ENCODE results near the gene EPB41L4A. TPM values are rescaled to one million over a fixed set of nuclear protein-coding genes. Genes with fewer than 3 reads are reported as not detected.

EPB41L4A gene
- polyA plus RNA-seq, 4 donors: 15.4 to 31.7 (median 27.6) TPM

DNA sequence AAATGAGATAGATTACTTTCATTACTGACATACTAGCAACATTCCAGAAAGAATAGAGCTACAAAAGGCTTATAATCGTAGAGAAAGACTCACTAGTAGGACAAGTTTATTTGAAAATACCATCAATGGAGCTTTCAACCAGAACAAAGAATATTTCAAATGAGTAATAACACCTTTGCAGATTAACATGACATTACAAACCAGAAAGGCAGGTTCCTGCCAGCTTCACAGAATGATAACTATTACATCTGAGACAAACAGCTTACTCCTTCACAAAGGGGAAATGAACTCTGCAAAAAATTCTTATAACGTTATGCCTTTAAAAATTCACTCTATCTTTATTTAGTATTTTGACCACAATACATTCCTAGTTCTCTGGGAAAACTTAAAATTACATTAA, 103.1 kb downstream of the EPB41L4A start:
- DNase-seq (ENCODE audit: low read depth in 4 of 4, low spot score in 3 of 4): no peak

- DNase-seq (ENCODE audit: low read depth in 4 of 4, low spot score in 3 of 4): no peak
Observed at GRCh38 chr5:112312295-112313275, 106.5 kb downstream of the EPB41L4A start.

DNA sequence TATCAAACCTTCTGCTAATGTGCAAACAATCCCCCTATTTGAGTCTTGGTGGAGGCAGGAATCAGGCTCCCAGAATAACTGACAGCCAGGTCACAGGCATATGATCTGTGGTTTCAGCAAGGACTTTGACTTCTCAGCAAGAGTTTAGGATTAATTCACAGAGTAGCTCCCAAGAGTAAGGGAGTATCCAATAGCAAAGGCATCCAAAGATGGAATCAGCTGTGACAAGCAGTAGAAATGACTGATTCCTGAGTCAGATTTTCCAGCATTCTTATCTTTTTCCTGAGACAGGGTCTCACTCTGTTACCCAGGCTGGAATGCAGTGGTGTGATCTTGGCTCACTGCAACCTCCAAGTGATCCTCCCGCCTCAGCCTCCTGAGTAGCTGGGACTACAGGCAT, 108.3 kb downstream of the EPB41L4A start:
- DNase-seq (ENCODE audit: low read depth in 4 of 4, low spot score in 3 of 4): no peak

DNA sequence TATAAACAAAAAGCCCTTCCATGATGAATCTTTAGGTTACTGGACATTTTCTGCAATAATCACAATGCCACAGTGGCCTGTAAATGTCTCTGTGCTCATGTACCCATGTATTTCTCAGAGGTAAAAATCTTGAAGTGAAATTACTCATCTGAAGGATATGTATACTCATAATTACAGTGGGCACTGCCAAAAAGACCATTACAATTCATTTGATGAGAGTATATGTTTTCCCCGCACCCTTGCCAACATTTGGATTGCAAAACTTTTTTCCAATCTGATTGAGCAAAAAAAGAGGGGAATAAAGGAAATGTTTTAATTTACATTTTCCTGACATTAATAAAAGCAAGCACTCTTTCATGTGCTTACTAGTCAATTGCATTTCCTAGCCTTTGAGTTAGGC, 110.5 kb downstream of the EPB41L4A start:
- no peak for DNase-seq (ENCODE audit: low read depth in 4 of 4, low spot score in 3 of 4)

DNA sequence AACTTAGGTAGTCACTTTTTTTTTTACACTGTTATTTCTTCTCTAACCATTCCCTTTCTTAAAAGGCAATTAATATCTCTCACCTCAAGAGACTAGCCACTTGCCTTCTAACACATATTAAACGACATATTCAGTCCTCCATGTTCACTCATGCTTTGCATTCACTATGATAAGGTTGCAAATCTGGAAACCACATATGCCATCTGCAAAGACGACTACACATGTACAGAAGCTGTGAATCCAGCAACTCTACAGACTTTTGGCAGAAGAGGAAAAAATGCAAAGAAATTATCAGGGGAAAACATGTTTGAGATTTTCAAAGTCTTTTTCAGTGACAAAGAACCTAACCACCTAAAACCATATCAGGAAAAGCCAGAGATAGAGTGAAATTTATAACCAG, 112.1 kb downstream of the EPB41L4A start:
- DNase-seq (ENCODE audit: low read depth in 4 of 4, low spot score in 3 of 4): no peak

DNA sequence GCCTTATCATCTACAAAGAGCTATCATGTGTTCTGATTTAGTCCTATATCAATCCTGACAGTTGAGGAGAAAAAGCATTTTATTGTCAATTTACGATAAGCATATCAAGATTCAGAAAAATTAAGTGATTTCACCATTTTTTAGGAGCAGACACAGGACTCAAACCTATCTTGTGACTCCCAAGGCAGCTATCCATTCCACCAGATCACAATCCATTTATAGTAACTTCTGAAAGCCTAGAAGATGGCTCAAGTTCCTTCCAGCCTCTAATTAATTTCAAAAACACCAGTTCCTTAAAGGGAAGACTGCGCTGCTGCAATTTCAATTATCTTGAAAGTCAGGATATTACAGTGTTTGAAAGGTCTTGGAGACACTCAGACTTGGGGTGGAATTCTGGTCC, 114.3 kb downstream of the EPB41L4A start:
- DNase-seq (ENCODE audit: low read depth in 4 of 4, low spot score in 3 of 4): no peak

DNA sequence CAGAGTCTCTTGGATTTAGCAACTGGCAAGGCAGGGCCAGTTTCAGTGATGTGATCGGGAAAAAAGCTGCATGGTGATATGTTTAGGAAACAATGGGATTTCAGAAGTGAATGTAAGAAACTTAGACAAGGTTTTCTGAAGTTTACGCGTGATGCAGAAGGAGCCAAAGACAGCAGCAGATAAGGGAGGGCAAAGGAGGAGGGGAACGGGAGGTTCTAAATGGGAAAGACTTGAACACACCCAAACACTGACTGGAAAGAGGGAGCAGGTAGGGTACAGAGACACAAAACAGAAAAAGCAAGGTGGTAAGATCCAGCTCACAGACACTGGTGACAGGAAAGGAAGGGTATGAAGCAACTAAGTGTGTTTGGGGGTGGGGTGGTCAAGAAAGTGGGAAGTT, 115.4 kb downstream of the EPB41L4A start:
- DNase-seq (ENCODE audit: low read depth in 4 of 4, low spot score in 3 of 4): no peak

- no peak for DNase-seq (ENCODE audit: low read depth in 4 of 4, low spot score in 3 of 4)
Observed at GRCh38 chr5:112294126-112294525, 125.0 kb downstream of the EPB41L4A start.

DNA sequence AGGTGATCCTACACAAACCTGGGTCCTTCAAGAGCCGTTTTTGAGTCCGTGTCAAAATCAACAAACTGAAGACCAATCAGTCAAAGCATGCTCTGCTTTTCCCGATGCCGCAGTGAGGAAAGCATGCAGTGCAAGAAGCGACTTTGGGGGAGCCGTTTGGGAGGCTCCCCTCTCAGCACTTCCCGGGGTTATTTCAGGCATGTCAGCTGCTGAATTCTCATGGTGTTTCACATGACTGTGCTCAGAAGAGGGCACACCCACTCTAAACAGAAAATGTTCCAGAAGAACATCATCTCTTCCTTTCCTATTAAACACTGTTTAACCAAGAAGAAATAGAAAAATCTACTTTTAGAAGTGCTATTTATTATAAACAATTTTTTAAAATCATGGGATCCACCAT, 125.5 kb downstream of the EPB41L4A start:
- no peak for DNase-seq (ENCODE audit: low read depth in 4 of 4, low spot score in 3 of 4)

GRCh38 chr5:112290691-112291090, 128.4 kb downstream of the EPB41L4A start:
- DNase-seq (ENCODE audit: low read depth in 4 of 4, low spot score in 3 of 4): no peak

GRCh38 chr5:112289465-112289864, 129.6 kb downstream of the EPB41L4A start:
- no peak for DNase-seq (ENCODE audit: low read depth in 4 of 4, low spot score in 3 of 4)

DNA sequence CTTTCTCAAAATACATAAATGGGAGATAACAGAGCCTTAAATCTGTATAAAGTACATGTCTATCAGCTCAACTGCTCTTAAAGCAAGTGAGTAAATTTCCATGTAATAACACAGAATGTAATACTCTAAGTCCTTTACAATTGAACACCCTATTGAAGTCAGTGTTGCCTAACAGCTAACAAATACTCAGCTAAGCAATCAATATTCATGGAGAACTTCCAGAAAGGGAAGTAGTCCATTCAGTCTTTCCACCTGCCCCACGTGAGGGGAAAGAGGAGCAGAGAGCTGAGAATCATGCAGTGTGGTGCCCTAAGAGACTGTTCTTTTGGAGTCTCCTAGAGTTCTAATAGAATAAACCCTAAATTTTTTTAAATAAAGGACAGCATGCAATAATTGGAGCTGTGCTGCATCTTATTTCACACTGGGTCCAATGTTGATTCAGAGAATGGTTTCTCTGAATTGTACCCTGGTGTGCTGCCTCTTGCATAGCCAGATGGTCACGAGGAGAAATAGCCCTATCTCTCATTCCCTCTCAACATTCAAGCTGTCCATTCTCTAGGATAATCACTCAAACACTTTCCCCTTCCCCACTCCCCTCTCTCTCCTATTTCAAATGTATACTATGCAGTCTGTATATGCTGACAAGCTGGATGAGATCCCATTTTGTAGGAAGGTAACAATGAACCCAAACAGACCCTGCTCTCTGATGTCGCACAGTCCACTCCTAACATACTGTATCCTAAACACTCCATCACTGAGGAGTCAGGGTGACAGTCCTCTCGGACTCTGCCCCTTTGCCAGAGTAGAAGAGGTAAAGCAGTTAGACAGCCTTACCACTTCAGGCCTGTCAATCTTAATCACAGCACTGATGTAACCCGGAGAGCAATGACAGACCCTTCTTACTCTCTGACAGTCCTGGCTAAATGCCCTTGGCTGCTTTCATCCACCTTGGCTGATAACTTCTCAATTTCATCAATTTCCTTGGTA, 134.8 kb downstream of the EPB41L4A start:
- DNase-seq (ENCODE audit: low read depth in 4 of 4, low spot score in 3 of 4): no peak

DNA sequence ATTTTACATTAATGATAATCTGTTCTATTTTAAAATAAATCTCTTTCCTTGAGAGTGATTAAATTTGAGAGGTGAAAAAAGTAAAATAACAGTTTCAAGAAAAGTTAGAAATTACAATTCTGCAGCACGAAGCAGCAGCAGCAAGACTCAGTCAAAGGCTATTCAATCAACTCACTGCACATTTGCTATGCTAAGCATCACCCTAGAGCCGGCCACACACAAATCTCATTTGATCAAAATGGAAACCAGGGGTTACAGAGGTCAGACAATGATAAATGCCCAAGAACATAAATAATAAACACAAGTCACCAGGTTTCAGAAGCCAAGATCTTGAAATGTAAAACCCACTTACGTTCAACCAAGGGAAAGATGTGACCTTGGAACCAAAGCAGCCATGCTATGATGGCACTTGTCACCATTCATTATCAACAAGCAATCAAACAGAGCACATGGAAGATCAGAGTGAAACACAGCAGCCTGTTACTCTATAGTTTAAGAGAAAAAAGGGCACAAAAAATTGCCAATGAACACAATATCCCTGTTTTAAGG, 136.0 kb downstream of the EPB41L4A start:
- DNase-seq (ENCODE audit: low read depth in 4 of 4, low spot score in 3 of 4): no peak

DNA sequence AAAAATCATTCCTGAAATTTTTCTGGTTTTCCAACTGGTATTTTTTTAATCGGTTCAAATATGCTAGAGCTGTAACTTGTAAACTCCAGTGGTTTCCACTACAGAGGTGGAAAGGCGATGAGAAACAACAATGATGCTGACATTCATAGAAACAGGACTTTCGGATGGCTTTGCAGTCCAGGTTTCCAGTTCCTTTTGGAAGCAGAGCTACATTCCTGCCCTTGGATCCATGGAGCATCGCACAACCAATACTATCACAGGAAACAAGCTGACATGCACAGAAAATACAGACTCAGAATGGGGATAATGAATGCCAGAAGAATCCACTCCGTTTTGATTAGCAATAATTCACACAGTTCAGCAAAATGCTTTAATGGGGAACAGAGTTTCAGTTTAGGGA, 140.0 kb downstream of the EPB41L4A start:
- no peak for DNase-seq (ENCODE audit: low read depth in 4 of 4, low spot score in 3 of 4)

- no peak for DNase-seq (ENCODE audit: low read depth in 4 of 4, low spot score in 3 of 4)
Observed at GRCh38 chr5:112276991-112277390, 142.1 kb downstream of the EPB41L4A start.

DNA sequence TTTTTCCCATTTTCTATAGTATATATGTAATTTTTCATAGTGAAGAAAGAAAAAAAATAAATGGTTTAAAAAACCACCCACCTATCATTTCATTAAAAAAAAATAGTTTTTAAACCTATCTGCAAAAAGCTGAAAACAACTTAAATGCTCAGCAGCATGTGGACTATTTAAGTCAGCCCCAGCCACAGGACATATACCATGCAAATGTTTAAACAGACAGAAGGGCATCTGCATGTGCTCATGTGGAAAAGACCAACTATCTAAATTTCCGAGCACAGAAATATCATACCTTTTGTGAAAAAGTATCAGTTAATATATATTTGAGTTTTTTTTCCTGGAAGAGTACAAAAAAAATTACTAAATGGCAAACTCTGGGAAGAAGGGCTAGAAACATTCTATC, 143.4 kb downstream of the EPB41L4A start:
- no peak for DNase-seq (ENCODE audit: low read depth in 4 of 4, low spot score in 3 of 4)

DNA sequence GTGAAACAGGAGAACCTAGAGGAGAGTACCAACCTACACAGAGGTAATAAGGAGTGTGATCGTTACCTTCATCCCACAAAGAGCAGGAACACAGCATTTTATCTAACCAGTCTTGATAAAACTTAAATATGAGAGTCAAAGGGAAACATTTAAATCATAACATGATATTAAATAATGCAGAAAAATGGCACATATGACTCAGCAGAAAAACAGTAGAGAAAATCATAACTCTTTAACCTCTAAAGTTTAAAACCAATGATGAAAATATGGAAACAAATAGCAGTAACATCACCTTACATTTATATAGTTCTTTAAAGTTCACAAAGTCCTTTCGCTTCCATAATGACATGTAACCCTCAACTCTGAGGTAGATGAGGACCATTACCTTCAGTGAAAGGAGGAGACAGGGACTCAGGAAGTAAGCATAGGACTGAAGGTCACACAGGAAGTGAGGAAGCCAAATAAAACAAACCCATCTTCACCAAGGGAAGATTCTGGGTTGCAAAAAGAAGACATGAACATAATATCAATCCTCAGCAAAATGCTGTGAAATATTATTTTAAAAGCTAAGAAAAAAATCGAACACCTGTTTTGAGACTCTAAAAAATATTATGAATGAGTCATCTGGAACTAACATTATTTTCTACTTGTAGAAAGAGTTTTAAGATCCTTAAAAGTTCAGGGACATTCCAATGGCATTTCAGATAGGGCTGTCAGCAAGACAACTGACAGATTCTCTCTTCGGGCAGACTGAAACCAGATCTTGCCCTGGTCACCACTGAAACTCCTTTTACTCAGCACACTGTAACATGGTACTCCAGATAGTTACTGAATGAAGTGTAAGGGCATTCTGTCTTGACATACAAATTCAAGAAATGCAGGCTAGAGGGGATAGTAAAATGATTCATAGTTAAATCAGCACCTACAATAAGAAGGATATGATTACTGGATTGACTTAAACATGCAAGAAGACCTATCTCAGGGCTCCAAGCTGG, 148.5 kb downstream of the EPB41L4A start:
- DNase-seq (ENCODE audit: low read depth in 4 of 4, low spot score in 3 of 4): no peak

GRCh38 chr5:112267231-112267630, 151.8 kb downstream of the EPB41L4A start:
- DNase-seq (ENCODE audit: low read depth in 4 of 4, low spot score in 3 of 4): no peak

GRCh38 chr5:112264666-112265065, 154.4 kb downstream of the EPB41L4A start:
- DNase-seq (ENCODE audit: low read depth in 4 of 4, low spot score in 3 of 4): no peak

GRCh38 chr5:112264151-112264550, 154.9 kb downstream of the EPB41L4A start:
- DNase-seq (ENCODE audit: low read depth in 4 of 4, low spot score in 3 of 4): no peak

Data from left renal pelvis (tissue), 4 donors.